ENCODE results near the gene PTPRD. TPM values are rescaled to one million over a fixed set of nuclear protein-coding genes. Genes with fewer than 3 reads are reported as not detected.

Gene PTPRD
- total RNA-seq, 2 experiments from 2014 or later = 0.03 TPM; not detected in 1

GRCh38 chr9:9004810-9005209, 1608.0 kb downstream of the PTPRD start:
- intact Hi-C loops (cut with micrococcal nuclease; ENCODE audit: unreplicated experiment) = no loop called here
- BruUV-seq (replicated peaks) = no TSS peak
- Histone ChIP-seq H3K79me2 (ENCODE audit: insufficient read depth, low read depth, low read length) (no peaks in the 10 kb centered on the region), H3K4me1 (ENCODE audit: insufficient read depth, low read length, poor library complexity, severe bottlenecking) (no peaks in the 10 kb centered on the region), H3K9me2 (ENCODE audit: insufficient read depth, low read length) (no peaks in the 10 kb centered on the region), H3K9me3 (ENCODE audit: low read length) (no peaks in the 10 kb centered on the region), H3K36me3 (ENCODE audit: insufficient read depth, low read length) (no peaks in the 10 kb centered on the region), H3K4me2 (ENCODE audit: low read length) (no peak overlapping the region), H4K20me1 (ENCODE audit: insufficient read depth, low read length) (no peaks in the 10 kb centered on the region), H2AFZ (ENCODE audit: low read length) (no peak overlapping the region), H3K27ac (ENCODE audit: low read depth, low read length, poor library complexity, severe bottlenecking) (no peak overlapping the region), H3K4me3 (ENCODE audit: low read depth, low read length, poor library complexity, severe bottlenecking) (no peak overlapping the region)
- TF ChIP-seq CTCF (conservative IDR thresholded peaks at IDR 0.05; ENCODE audit: low read length) = no peak
- TF ChIP-seq EZH2phosphoT487 (IDR thresholded peaks at IDR 0.05; ENCODE audit: borderline replicate concordance, low read depth, low read length) = no peak
- CTCF ChIA-PET (ENCODE audit: unreplicated experiment) = no interaction called here
- POLR2A ChIA-PET = no interaction called here
- DNase-seq (ENCODE audit: low spot score) = no peak

- TF ChIP-seq CTCF (conservative IDR thresholded peaks at IDR 0.05; ENCODE audit: low read length) = no peak
- no peak for TF ChIP-seq EZH2phosphoT487 (IDR thresholded peaks at IDR 0.05; ENCODE audit: borderline replicate concordance, low read depth, low read length)
These were observed 1609.8 kb downstream of the PTPRD start for GRCh38 chr9:9002826-9003583.

GRCh38 chr9:8980496-8981013, 1632.2 kb downstream of the PTPRD start:
- intact Hi-C loops (cut with micrococcal nuclease; ENCODE audit: unreplicated experiment) = no loop called here
- ChIA-PET CTCF (ENCODE audit: unreplicated experiment) (no interaction called here), POLR2A (interaction anchor here (0.7 to 1.5 kb wide), 3 partner anchors 9 to 813 kb away, joined by 3 to 6 read pairs (median 4); no protein-coding TSS in a partner anchor)
- Histone ChIP-seq H3K27ac (ENCODE audit: low read depth, low read length, poor library complexity, severe bottlenecking) (no peak overlapping the region), H3K9me2 (ENCODE audit: insufficient read depth, low read length) (no peaks in the 10 kb centered on the region), H3K79me2 (ENCODE audit: insufficient read depth, low read depth, low read length) (no peaks in the 10 kb centered on the region), H3K36me3 (ENCODE audit: insufficient read depth, low read length) (no peaks in the 10 kb centered on the region), H3K4me1 (ENCODE audit: insufficient read depth, low read length, poor library complexity, severe bottlenecking) (no peaks in the 10 kb centered on the region), H4K20me1 (ENCODE audit: insufficient read depth, low read length) (no peaks in the 10 kb centered on the region), H3K9me3 (ENCODE audit: low read length) (no peaks in the 10 kb centered on the region), H3K4me2 (ENCODE audit: low read length) (no peak overlapping the region), H3K4me3 (ENCODE audit: low read depth, low read length, poor library complexity, severe bottlenecking) (no peak overlapping the region), H2AFZ (ENCODE audit: low read length) (no peak overlapping the region)
- TF ChIP-seq CTCF (conservative IDR thresholded peaks at IDR 0.05; ENCODE audit: low read length) (no peak), EZH2phosphoT487 (IDR thresholded peaks at IDR 0.05; ENCODE audit: borderline replicate concordance, low read depth, low read length) (no peak)
- no TSS peak for BruUV-seq (replicated peaks)
- DNase-seq (ENCODE audit: low spot score) = no peak

More at GRCh38 chr9:9002826-9003583, 1609.8 kb downstream of the PTPRD start:
- H3K4me2 ChIP-seq (ENCODE audit: low read length) = no peak overlapping the region
- no peaks in the 10 kb centered on the region for H3K36me3 ChIP-seq (ENCODE audit: insufficient read depth, low read length)
- H3K9me2 ChIP-seq (ENCODE audit: insufficient read depth, low read length) = no peaks in the 10 kb centered on the region
- ChIA-PET CTCF (ENCODE audit: unreplicated experiment) (no interaction called here), POLR2A (no interaction called here)
- no peak overlapping the region for H3K4me3 ChIP-seq (ENCODE audit: low read depth, low read length, poor library complexity, severe bottlenecking)
- DNase-seq (ENCODE audit: low spot score) = no peak
- H4K20me1 ChIP-seq (ENCODE audit: insufficient read depth, low read length) = no peaks in the 10 kb centered on the region
- H3K4me1 ChIP-seq (ENCODE audit: insufficient read depth, low read length, poor library complexity, severe bottlenecking) = no peaks in the 10 kb centered on the region
- no peak overlapping the region for H2AFZ ChIP-seq (ENCODE audit: low read length)
- no peaks in the 10 kb centered on the region for H3K9me3 ChIP-seq (ENCODE audit: low read length)
- H3K27ac ChIP-seq (ENCODE audit: low read depth, low read length, poor library complexity, severe bottlenecking) = no peak overlapping the region
- BruUV-seq (replicated peaks) = no TSS peak
- H3K79me2 ChIP-seq (ENCODE audit: insufficient read depth, low read depth, low read length) = no peaks in the 10 kb centered on the region
- intact Hi-C loops (cut with micrococcal nuclease; ENCODE audit: unreplicated experiment) = no loop called here

All from OCI-LY7 (cell line).